Activated CD4-positive, alpha-beta T cell treated with anti-CD3 and anti-CD28 coated beads for 48 hours (primary cell): ENCODE results near the gene TCOF1.
"Not testable (repeated sequence)": the region's sequence is repeated elsewhere in the genome, so short reads cannot be mapped to it uniquely, and the experiment has no call there.

Source experiments
- DNase-seq: peaks from one replicate; pipeline ENCODE4 v3.0.0-alpha.2; 2020

Gene TCOF1

GRCh38 chr5:150407096-150407720, 49.7 kb downstream of the TCOF1 start:
- DNase-seq, result no peak

- DNase-seq, result no peak
Measured at GRCh38 chr5:150408231-150408943, 50.9 kb downstream of the TCOF1 start.

GRCh38 chr5:150409638-150410523, 52.4 kb downstream of the TCOF1 start:
- peak; percentile 62 for DNase-seq

- peak; percentile 52 for DNase-seq
Measured at GRCh38 chr5:150410524-150411244, 53.2 kb downstream of the TCOF1 start.

- DNase-seq, result peak; percentile 78
Measured at GRCh38 chr5:150411245-150411979, 53.9 kb downstream of the TCOF1 start.

GRCh38 chr5:150412319-150413175, 55.0 kb downstream of the TCOF1 start, which contains the start of gene CD74:
Gene CD74 (minus strand): TSS chr5:150412910. CDS start chr5:150412749, 161 bp downstream.
- peak; percentile 92 for DNase-seq

- DNase-seq, result no peak
Measured at GRCh38 chr5:150413176-150413901, 55.8 kb downstream of the TCOF1 start.

- not testable (repeated sequence) for DNase-seq
Measured at GRCh38 chr5:150413902-150414790, 56.6 kb downstream of the TCOF1 start.

- no peak for DNase-seq
Measured at GRCh38 chr5:150419630-150420270, 62.3 kb downstream of the TCOF1 start.

- DNase-seq, result no peak
Measured at GRCh38 chr5:150422075-150422474, 64.6 kb downstream of the TCOF1 start.

GRCh38 chr5:150422758-150423157, 65.3 kb downstream of the TCOF1 start:
- DNase-seq, result no peak

GRCh38 chr5:150426165-150426564, 68.7 kb downstream of the TCOF1 start:
- not testable (repeated sequence) for DNase-seq

GRCh38 chr5:150428106-150428876, 70.8 kb downstream of the TCOF1 start:
- DNase-seq, result no peak

GRCh38 chr5:150428978-150429377, 71.5 kb downstream of the TCOF1 start:
- no peak for DNase-seq

- no peak for DNase-seq
Measured at GRCh38 chr5:150429410-150429873, 71.9 kb downstream of the TCOF1 start.

GRCh38 chr5:150431048-150431447, 73.6 kb downstream of the TCOF1 start:
- DNase-seq, result no peak

GRCh38 chr5:150431574-150431973, 74.1 kb downstream of the TCOF1 start:
- no peak for DNase-seq

- no peak for DNase-seq
Measured at GRCh38 chr5:150434464-150434863, 77.0 kb downstream of the TCOF1 start.
